Peyer's patch (tissue), 4 donors: ENCODE data around the gene FANCM.

Source experiments
- CTCF ChIP-seq, 6 experiments: fragments of 450-650 bp in 4 of 6; fragments of 200-600 bp in 2 of 6; sonication (generic) in 1 of 6; IDR thresholded peaks; one replicate each; pipeline ENCODE4 v1.5.1; 2017 to 2019; ENCODE audit warnings: antibody characterized with exemption in 6 of 6, mild to moderate bottlenecking in 3 of 6, moderate library complexity in 1 of 6
- POLR2A ChIP-seq, 2 donors: fragments of 450-650 bp; IDR thresholded peaks; one replicate each; pipeline ENCODE4 v1.5.1; 2017; ENCODE audit warnings: antibody characterized with exemption in 2 of 2, mild to moderate bottlenecking in 2 of 2, moderate library complexity in 2 of 2

DNA sequence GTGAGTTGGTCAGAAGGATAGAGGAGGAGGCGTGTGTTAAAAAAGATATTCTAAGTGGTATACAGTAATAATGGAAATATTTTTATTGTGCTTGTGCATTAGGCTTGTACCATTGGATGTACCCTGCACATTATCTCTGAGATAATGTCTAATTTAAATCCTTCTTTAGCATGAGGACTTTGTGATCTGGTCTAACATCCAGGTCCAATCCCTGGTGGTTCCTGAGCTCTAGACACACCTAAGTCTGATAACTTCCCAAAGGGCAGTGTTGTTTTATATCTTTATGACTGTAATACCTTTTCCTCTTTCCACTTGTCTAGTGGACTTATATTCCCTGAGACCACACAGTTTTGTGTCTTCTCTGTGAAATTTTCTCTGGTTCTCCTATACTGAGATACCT is 31.2 kb upstream of the FANCM start:
- peak in 1 of 6 experiments; percentile 5 for TF ChIP-seq CTCF (IDR thresholded peaks at IDR 0.05)
- no peak for TF ChIP-seq POLR2A (IDR thresholded peaks at IDR 0.05)
